ENCODE measurements around the gene RAD21L1.
A peak's percentile ranks its signal among the peaks of the same experiment; 100 is the strongest.

RAD21L1 gene

GRCh38 chr20:1269235-1269634, 43.4 kb downstream of the RAD21L1 start:
- Mint-ChIP-seq H3K27ac (no peak overlapping the region), H3K9me3 (no peaks in the 10 kb centered on the region), H3K4me1 (peaks cover 33% of the 10 kb centered on the region), H3K36me3 (no peaks in the 10 kb centered on the region), H3K4me3 (no peak overlapping the region)
- ATAC-seq (no peak), DNase-seq (ENCODE audit: low spot score in 2 of 2) (no peak)

- DNase-seq (ENCODE audit: low spot score in 2 of 2) = no peak
- no peak overlapping the region for H3K4me3 Mint-ChIP-seq
- no peaks in the 10 kb centered on the region for H3K36me3 Mint-ChIP-seq
- peaks cover 30% of the 10 kb centered on the region for H3K4me1 Mint-ChIP-seq
- H3K9me3 Mint-ChIP-seq = no peaks in the 10 kb centered on the region
- no peak overlapping the region for H3K27ac Mint-ChIP-seq
- no peak for ATAC-seq
These were observed 44.0 kb downstream of the RAD21L1 start for GRCh38 chr20:1269850-1270249.

DNA sequence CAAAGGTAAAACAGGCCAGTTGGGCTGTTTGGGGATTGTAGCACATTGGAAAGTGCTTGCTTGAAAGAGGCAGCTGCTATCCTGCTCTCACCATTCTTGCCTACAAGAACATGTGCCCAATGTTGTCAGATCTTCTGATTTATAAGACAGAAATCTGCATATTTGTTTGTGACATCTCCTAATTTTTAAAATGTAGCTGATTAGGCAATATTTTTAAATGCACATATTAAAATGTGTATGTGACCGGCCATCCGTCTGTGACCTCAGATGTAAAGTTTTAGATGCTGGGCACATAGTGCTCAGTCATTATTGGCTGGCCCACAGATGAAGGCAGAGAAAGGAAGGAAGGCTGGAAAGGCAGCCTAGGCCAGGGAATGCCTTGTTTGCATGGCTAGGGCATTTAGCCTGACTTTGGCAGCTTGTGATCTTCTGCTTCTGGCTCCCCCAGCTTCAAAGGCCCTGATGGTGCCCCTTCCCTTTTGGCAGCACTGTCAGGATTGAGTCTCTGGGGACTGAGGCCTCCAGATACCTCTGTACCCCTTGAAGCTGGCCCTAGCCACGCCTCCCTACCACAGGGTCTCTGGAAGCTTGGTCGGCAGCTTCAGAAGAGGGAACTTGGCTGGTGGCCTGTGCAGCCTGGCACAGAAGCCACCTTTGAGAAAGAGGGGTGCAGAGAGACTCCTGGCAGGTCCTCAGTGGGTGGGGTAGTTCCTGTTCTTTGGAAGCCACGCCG, 46.7 kb downstream of the RAD21L1 start:
- H3K4me3 Mint-ChIP-seq = no peak overlapping the region
- H3K4me1 Mint-ChIP-seq = peaks cover 10% of the 10 kb centered on the region
- DNase-seq (ENCODE audit: low spot score in 2 of 2) (no peak), ATAC-seq (no peak)
- no peaks in the 10 kb centered on the region for H3K9me3 Mint-ChIP-seq
- H3K27ac Mint-ChIP-seq = no peak overlapping the region
- no peaks in the 10 kb centered on the region for H3K36me3 Mint-ChIP-seq

GRCh38 chr20:1273366-1273765, 47.5 kb downstream of the RAD21L1 start:
- DNase-seq (ENCODE audit: low spot score in 2 of 2) (no peak), ATAC-seq (no peak)
- H3K4me3 Mint-ChIP-seq = no peak overlapping the region
- H3K27ac Mint-ChIP-seq = no peak overlapping the region
- peaks cover 6% of the 10 kb centered on the region for H3K4me1 Mint-ChIP-seq
- H3K36me3 Mint-ChIP-seq = no peaks in the 10 kb centered on the region
- H3K9me3 Mint-ChIP-seq = no peaks in the 10 kb centered on the region

GRCh38 chr20:1274485-1275311, 48.9 kb downstream of the RAD21L1 start:
- Mint-ChIP-seq H3K36me3 (no peaks in the 10 kb centered on the region), H3K4me1 (no peaks in the 10 kb centered on the region), H3K27ac (no peak overlapping the region), H3K4me3 (no peak overlapping the region), H3K9me3 (no peaks in the 10 kb centered on the region)
- no peak for DNase-seq (ENCODE audit: low spot score in 2 of 2)
- ATAC-seq = no peak

GRCh38 chr20:1275919-1276318, 50.1 kb downstream of the RAD21L1 start:
- DNase-seq (ENCODE audit: low spot score in 2 of 2) = no peak
- H3K9me3 Mint-ChIP-seq = no peaks in the 10 kb centered on the region
- H3K36me3 Mint-ChIP-seq = no peaks in the 10 kb centered on the region
- H3K27ac Mint-ChIP-seq = no peak overlapping the region
- no peaks in the 10 kb centered on the region for H3K4me1 Mint-ChIP-seq
- ATAC-seq = no peak
- H3K4me3 Mint-ChIP-seq = no peak overlapping the region

- ATAC-seq = no peak
- no peak overlapping the region for H3K27ac Mint-ChIP-seq
- no peak for DNase-seq (ENCODE audit: low spot score in 2 of 2)
- H3K9me3 Mint-ChIP-seq = no peaks in the 10 kb centered on the region
- H3K4me1 Mint-ChIP-seq = no peaks in the 10 kb centered on the region
- H3K4me3 Mint-ChIP-seq = no peak overlapping the region
- no peaks in the 10 kb centered on the region for H3K36me3 Mint-ChIP-seq
These were observed 51.9 kb downstream of the RAD21L1 start for GRCh38 chr20:1277529-1278322.

- DNase-seq (ENCODE audit: low spot score in 2 of 2) = no peak
- Mint-ChIP-seq H3K4me1 (no peaks in the 10 kb centered on the region), H3K27ac (no peak overlapping the region), H3K9me3 (no peaks in the 10 kb centered on the region), H3K36me3 (no peaks in the 10 kb centered on the region), H3K4me3 (no peak overlapping the region)
- ATAC-seq = no peak
These were observed 53.1 kb downstream of the RAD21L1 start for GRCh38 chr20:1278993-1279392.

- Mint-ChIP-seq H3K27ac (no peak overlapping the region), H3K36me3 (no peaks in the 10 kb centered on the region)
- no peak for DNase-seq (ENCODE audit: low spot score in 2 of 2)
These were observed 54.6 kb downstream of the RAD21L1 start for GRCh38 chr20:1280195-1281102.

GRCh38 chr20:1281279-1282057, 55.6 kb downstream of the RAD21L1 start:
- H3K4me1 Mint-ChIP-seq = peaks cover 6% of the 10 kb centered on the region
- no peaks in the 10 kb centered on the region for H3K9me3 Mint-ChIP-seq
- no peak overlapping the region for H3K4me3 Mint-ChIP-seq
- ATAC-seq (no peak), DNase-seq (ENCODE audit: low spot score in 2 of 2) (peak in 1 of 2 donors; percentile 22)
- H3K36me3 Mint-ChIP-seq = no peaks in the 10 kb centered on the region
- H3K27ac Mint-ChIP-seq = no peak overlapping the region

More at GRCh38 chr20:1280195-1281102, 54.6 kb downstream of the RAD21L1 start:
- Mint-ChIP-seq H3K4me1 (no peaks in the 10 kb centered on the region), H3K9me3 (no peaks in the 10 kb centered on the region), H3K4me3 (no peak overlapping the region)
- ATAC-seq = no peak

DNA sequence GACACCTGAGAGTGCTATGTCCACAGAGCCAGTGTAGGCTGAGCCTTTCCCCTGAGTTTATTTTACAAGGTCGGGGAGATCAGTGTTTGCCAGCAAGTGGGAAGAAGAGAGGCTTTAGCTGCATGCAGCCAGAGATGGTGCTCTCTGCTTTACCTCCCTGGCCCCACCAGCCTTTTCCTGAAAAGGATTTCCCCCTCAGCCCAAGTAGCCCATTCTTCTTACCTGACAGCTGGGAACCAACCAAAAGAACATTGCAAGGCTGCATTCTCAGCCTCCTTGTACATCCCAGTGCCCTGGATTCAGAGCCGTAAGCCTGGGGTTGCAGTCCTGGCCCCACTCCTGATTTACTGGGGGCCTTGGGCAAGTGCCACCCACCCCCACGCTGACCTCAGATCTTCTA, 57.1 kb downstream of the RAD21L1 start:
- Mint-ChIP-seq H3K4me1 (peaks cover 8% of the 10 kb centered on the region), H3K9me3 (no peaks in the 10 kb centered on the region), H3K4me3 (no peak overlapping the region), H3K36me3 (no peaks in the 10 kb centered on the region), H3K27ac (no peak overlapping the region)
- DNase-seq (ENCODE audit: low spot score in 2 of 2) (no peak), ATAC-seq (no peak)

DNA sequence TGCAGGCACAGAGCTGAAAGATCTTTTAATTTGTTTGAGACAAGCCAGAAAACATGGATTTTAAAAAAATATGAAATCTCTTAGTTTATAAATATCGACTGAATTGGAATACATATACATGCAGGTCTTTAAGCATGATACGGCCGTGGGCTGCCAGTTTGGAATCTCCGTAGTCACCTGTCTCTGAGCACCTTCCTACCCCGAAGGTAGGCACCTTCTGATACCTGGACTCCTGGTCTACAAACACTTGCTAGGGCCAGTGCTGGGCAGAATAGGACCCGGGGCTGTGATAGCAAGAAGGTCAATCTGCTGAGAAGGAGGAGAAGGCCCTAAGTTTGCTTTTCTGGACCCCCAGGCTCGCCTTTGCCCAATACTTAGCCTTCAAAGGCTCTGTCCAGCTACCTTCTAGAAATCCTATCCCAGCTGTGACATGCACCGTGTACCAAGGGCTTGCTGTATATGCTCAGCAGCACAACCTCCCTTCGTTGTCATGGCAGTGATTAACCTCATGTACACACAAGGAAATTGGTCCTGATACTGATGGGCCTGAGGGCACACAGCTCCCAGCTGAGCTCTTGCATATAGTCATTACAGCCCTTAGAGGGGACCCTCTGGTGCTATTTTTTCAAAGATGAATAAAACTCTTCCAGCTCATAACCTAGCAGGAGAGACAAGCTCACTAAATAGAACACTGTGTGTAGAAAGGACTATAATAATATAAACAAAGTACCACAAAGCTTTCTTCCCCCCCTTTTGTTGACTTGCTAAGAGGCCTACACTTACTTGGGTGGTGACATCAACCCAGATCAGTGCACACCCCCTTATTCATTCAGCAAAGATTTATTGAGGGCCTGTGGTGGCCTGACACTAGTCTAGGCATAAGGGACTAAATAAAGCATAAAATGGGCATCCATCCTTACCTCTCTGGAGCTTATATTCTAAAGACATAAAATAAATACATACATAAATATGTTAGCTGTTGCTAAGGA, 58.0 kb downstream of the RAD21L1 start:
- Mint-ChIP-seq H3K36me3 (no peaks in the 10 kb centered on the region), H3K27ac (no peak overlapping the region), H3K9me3 (no peaks in the 10 kb centered on the region), H3K4me3 (no peak overlapping the region), H3K4me1 (peaks cover 8% of the 10 kb centered on the region)
- ATAC-seq = no peak
- DNase-seq (ENCODE audit: low spot score in 2 of 2) = no peak
